ENCODE data around the gene MFSD11.

The MFSD11 gene

GRCh38 chr17:76733618-76733957 lies 4.3 kb upstream of the MFSD11 start:
- no peak overlapping the region for H3K27ac ChIP-seq
- TF ChIP-seq CTCF (conservative IDR thresholded peaks at IDR 0.05) (no peak), ZFX (IDR thresholded peaks at IDR 0.05) (no peak)

- no peak overlapping the region for H3K27ac ChIP-seq
- TF ChIP-seq ZFX (IDR thresholded peaks at IDR 0.05): no peak
- TF ChIP-seq CTCF (conservative IDR thresholded peaks at IDR 0.05): no peak
These were observed 3.7 kb upstream of the MFSD11 start for GRCh38 chr17:76734080-76734840.

DNA sequence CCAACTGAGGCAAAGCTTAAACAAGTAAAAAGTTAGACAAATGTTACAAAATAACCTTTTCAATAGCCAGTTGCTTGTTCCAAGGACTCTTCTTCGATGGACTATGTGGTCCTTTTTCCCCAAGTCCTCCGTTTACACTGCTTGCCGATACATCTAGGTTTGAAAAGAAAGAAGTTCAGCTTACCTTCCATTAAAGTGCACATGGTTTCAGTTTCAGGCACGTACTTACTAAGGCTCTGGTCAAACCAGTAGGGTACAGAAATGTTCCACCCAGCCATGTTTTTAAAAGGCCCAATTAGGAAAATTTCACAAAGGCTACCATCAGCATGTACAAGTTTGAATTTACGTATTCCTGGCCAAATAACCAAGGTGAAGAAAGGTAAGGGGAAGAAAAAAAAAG lies 2.9 kb upstream of the MFSD11 start:
- no peak overlapping the region for H3K27ac ChIP-seq

GRCh38 chr17:76735586-76736348 lies 2.2 kb upstream of the MFSD11 start:
- TF ChIP-seq ZFX (IDR thresholded peaks at IDR 0.05) (no peak), CTCF (conservative IDR thresholded peaks at IDR 0.05) (no peak)
- peak overlapping the region; percentile 100 for H3K27ac ChIP-seq

More for the DNA sequence above, 2.9 kb upstream of the MFSD11 start:
- TF ChIP-seq ZFX (IDR thresholded peaks at IDR 0.05) (no peak), CTCF (conservative IDR thresholded peaks at IDR 0.05) (no peak)

DNA sequence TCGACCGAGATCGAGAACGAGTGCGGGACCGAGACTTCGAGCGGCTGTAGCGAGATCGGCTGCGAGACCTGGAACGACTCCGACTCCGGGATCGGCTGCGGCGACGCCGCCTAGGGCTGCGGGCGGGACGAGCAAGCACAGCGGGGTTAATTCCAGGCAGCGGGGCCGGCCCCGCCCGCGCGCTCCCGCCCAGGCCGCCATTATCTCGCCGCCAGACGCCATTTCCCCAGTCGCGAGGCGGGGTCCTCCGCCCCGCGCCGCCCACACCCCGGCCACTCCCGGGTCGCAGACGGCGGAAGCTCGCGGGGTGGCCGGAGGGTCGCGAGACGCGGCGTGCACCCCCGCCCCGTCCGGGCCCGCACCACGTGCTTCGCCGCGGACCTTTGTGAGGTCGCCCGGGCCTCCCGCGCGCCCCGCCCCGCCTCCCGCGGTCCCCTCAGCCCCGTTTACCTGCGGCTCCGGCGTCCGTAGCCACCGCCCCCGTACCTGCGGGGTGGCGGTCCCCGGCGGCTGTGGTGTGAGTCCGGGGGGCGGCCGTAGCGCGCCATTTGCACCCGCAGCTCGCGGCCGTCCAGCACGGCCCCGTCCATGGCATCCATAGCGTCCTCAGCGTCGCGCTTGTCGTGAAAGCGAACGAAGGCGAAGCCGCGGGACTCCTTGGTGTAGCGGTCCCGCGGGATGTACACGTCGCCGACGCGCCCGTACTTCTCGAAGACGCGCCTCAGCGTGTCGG lies 1.4 kb upstream of the MFSD11 start:
- TF ChIP-seq ZFX (IDR thresholded peaks at IDR 0.05) (no peak), CTCF (conservative IDR thresholded peaks at IDR 0.05) (peak; percentile 17; the same call in 1 of the 2 replicates)
- H3K27ac ChIP-seq: peak overlapping the region; percentile 100

DNA sequence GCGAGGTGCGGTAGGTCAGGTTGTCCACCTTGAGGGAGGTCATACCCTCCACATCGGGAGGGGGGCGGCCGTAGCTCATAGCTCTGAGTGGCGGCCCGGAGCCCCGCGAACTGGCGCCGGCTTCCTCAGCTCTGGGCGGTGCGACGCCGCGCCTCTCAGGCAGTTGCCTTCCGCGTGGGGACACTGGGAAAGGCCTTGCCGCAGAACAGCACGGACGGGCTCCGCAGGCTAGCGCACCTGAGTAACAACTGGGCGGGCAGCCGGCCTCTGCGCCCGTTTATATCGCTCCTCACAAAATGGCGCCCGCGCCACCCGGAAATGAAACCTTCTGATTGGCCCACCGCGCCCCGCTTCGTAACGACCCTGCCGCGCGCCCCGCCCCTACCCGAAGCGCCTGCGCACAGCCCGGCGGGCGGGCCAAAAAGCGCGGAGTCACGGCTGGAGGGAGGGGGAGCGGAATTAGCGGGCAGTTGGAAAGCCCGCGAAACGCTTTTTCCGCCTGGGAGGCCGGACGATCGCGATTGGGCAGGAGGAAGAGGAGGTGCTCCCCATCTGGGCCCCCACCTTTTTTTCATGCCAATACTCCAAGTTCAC lies 740 bp upstream of the MFSD11 start, which contains the start of gene SRSF2:
Gene SRSF2, minus strand, starts transcription at position 250 of the 594 bp plus-strand sequence. Its CDS starts 171 bp downstream, at position 79.
- TF ChIP-seq ZFX (IDR thresholded peaks at IDR 0.05) (peak; percentile 92), CTCF (conservative IDR thresholded peaks at IDR 0.05) (no peak)
- peak within 1 kb of the TSS; percentile 100 for H3K27ac ChIP-seq
